Measurements from ENCODE around the gene IL4I1.
A peak's percentile ranks its signal among the peaks of the same experiment; 100 is the strongest.

GRCh38 chr19:49850487-49851342 lies 46.0 kb downstream of the IL4I1 start, which contains the start of gene PTOV1:
- TF ChIP-seq CTCF (IDR thresholded peaks at IDR 0.05 in 4 of 5, conservative IDR thresholded peaks at IDR 0.05 in 1 of 5) (peak in 1 of 5 experiments; percentile 11), POLR2A (IDR thresholded peaks at IDR 0.05) (peak; percentile 87 to 91)
